IgD-negative memory B cell (primary cell): ENCODE results near the gene HSBP1L1. TPM values are rescaled to one million over a fixed set of nuclear protein-coding genes. Genes with fewer than 3 reads are reported as not detected.
A peak's percentile ranks its signal among the peaks of the same experiment; 100 is the strongest.

Experiments
- H3K27ac Mint-ChIP-seq, 3 donors: one replicate each; pipeline ENCODE4 v1.8.0; 2020 to 2022; ENCODE audit warnings: mild to moderate bottlenecking in 3 of 3, mixed read lengths in 3 of 3, moderate library complexity in 1 of 3
- H3K27me3 Mint-ChIP-seq: one replicate; pipeline ENCODE4 v1.8.0; 2021; ENCODE audit warnings: mixed read lengths
- H3K36me3 Mint-ChIP-seq: one replicate; pipeline ENCODE4 v1.8.0; 2020; ENCODE audit warnings: mild to moderate bottlenecking, mixed read lengths
- H3K4me1 Mint-ChIP-seq, 3 donors: one replicate each; pipeline ENCODE4 v1.8.0; 2020 to 2022; ENCODE audit warnings: mixed read lengths in 3 of 3, mild to moderate bottlenecking in 1 of 3
- H3K4me3 Mint-ChIP-seq, 4 donors: one replicate each; pipeline ENCODE4 v1.8.0; 2020 to 2022; ENCODE audit warnings: mild to moderate bottlenecking in 4 of 4, mixed read lengths in 4 of 4, moderate library complexity in 3 of 4
- H3K9me3 Mint-ChIP-seq, 3 donors: one replicate each; pipeline ENCODE4 v1.8.0; 2020 to 2021; ENCODE audit warnings: mixed read lengths in 3 of 3, mild to moderate bottlenecking in 1 of 3
- polyA plus RNA-seq: library from polyadenylated mRNA; unstranded; fragments of 300-500 nt; fragmentation: Illumina TruSeq; gene quantifications from one replicate; pipeline ENCODE4 v1.2.3, GENCODE V29; 2021

HSBP1L1 gene
- polyA plus RNA-seq, 1 donor from 2014 or later: 10.9 TPM

DNA sequence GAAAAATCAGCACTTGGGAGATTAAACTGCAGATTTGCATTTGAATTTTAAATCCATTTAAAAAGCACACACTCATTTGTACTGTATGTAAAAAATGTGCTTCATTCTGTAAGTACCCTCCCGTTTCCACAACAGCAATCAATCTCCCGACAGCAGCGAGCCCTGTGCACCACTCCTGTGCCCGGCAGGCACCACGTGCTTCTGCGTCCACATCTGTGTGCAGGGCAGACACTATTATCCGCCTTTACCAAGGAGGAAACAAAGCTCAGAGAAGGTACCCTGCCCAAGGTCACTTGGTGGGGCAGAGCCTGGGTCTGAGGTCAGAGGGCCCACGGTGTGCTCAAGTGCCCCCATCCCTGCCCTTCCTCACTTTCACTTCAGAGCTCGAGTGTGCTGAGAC, 7.5 kb downstream of the HSBP1L1 start:
- Mint-ChIP-seq H3K27ac (no peak overlapping the region), H3K27me3 (no peaks in the 10 kb centered on the region), H3K9me3 (no peaks in the 10 kb centered on the region), H3K4me3 (no peak overlapping the region), H3K36me3 (peaks cover 2% of the 10 kb centered on the region), H3K4me1 (peaks cover 4 to 10% (median 8%) of the 10 kb centered on the region in 3 donors)

DNA sequence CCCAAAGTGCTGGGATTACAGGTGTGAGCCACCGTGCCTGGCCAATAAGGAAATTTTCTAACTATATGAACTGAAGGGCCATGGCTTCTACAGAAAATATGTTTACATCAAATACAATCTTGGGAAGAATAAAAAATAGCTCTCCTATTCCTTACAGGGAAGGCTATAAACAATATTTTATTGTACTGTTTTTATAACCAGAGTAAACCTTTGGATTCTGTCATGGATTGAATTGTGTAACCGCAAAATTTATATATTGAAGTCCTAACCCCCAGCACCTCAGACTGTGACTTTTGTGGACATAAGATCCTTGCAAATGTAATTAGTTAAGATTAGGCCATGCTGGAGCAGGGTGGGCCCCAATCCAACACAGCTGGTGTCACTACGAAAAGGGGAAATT, 8.3 kb downstream of the HSBP1L1 start:
- H3K4me3 Mint-ChIP-seq: no peak overlapping the region
- peak overlapping the region in 1 of 3 donors; percentile 41 for H3K27ac Mint-ChIP-seq
- peaks cover 4 to 10% (median 6%) of the 10 kb centered on the region in 3 donors for H3K4me1 Mint-ChIP-seq
- H3K9me3 Mint-ChIP-seq: no peaks in the 10 kb centered on the region
- peaks cover 2% of the 10 kb centered on the region for H3K36me3 Mint-ChIP-seq
- H3K27me3 Mint-ChIP-seq: no peaks in the 10 kb centered on the region

GRCh38 chr18:79973517-79973916, 9.1 kb downstream of the HSBP1L1 start:
- Mint-ChIP-seq H3K27me3 (no peaks in the 10 kb centered on the region), H3K9me3 (no peaks in the 10 kb centered on the region), H3K27ac (no peak overlapping the region), H3K36me3 (peaks cover 2% of the 10 kb centered on the region), H3K4me1 (peaks cover 6 to 15% (median 6%) of the 10 kb centered on the region in 3 donors), H3K4me3 (no peak overlapping the region)

DNA sequence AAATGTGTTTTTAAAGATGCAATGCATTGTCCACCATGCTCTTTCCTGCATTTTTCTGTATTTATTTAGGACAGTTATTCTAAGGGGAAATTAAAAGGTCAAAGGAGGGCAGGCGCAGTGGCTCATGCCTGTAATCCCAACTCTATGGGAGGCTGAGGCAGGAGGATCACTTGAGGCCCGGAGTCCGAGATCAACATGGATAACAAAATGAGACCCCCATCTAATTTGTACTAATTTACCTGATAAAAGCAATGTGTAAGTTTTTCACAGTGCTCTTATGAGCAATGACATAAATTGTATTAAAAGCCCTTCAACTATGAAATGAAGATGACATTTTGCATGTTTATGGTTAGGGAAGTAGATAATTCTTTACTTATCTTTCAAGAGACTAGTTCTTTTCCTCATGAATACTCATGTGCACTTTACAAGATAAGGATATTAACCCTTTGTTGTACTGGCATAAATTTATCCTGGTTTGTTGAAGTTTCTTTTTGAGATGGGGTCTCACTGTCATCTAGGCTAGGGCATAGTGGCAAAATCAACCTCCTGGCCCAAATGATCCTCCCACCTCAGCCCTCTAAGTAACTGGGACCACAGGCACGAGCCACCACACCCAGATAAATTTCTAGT, 9.7 kb downstream of the HSBP1L1 start:
- Mint-ChIP-seq H3K36me3 (peaks cover 2% of the 10 kb centered on the region), H3K27ac (peak overlapping the region in 1 of 3 donors; percentile 2), H3K4me3 (no peak overlapping the region), H3K27me3 (no peaks in the 10 kb centered on the region), H3K4me1 (peaks cover 6 to 15% (median 6%) of the 10 kb centered on the region in 3 donors), H3K9me3 (no peaks in the 10 kb centered on the region)

GRCh38 chr18:79975043-79975442, 10.6 kb downstream of the HSBP1L1 start:
- no peaks in the 10 kb centered on the region for H3K9me3 Mint-ChIP-seq
- no peak overlapping the region for H3K4me3 Mint-ChIP-seq
- peaks cover 2 to 14% (median 7%) of the 10 kb centered on the region in 3 donors for H3K4me1 Mint-ChIP-seq
- H3K27ac Mint-ChIP-seq: no peak overlapping the region
- H3K36me3 Mint-ChIP-seq: peaks cover 2% of the 10 kb centered on the region
- no peaks in the 10 kb centered on the region for H3K27me3 Mint-ChIP-seq

GRCh38 chr18:79975985-79976680, 11.7 kb downstream of the HSBP1L1 start:
- Mint-ChIP-seq H3K9me3 (no peaks in the 10 kb centered on the region), H3K27me3 (no peaks in the 10 kb centered on the region), H3K4me1 (peaks cover 6 to 14% (median 10%) of the 10 kb centered on the region in 3 donors), H3K27ac (no peak overlapping the region), H3K4me3 (no peak overlapping the region), H3K36me3 (peaks cover 2% of the 10 kb centered on the region)

- Mint-ChIP-seq H3K27ac (peak overlapping the region in 1 of 3 donors; percentile 56), H3K4me3 (no peak overlapping the region), H3K36me3 (peaks cover 2% of the 10 kb centered on the region)
Measured at GRCh38 chr18:79979843-79980242, 15.4 kb downstream of the HSBP1L1 start.

GRCh38 chr18:79980585-79980984, 16.1 kb downstream of the HSBP1L1 start:
- Mint-ChIP-seq H3K9me3 (no peaks in the 10 kb centered on the region), H3K36me3 (no peaks in the 10 kb centered on the region), H3K27me3 (no peaks in the 10 kb centered on the region), H3K4me1 (peaks cover 26 to 34% (median 27%) of the 10 kb centered on the region in 3 donors), H3K4me3 (no peak overlapping the region), H3K27ac (no peak overlapping the region)

More at GRCh38 chr18:79979843-79980242, 15.4 kb downstream of the HSBP1L1 start:
- Mint-ChIP-seq H3K4me1 (peaks cover 21 to 30% (median 24%) of the 10 kb centered on the region in 3 donors), H3K9me3 (no peaks in the 10 kb centered on the region), H3K27me3 (no peaks in the 10 kb centered on the region)

DNA sequence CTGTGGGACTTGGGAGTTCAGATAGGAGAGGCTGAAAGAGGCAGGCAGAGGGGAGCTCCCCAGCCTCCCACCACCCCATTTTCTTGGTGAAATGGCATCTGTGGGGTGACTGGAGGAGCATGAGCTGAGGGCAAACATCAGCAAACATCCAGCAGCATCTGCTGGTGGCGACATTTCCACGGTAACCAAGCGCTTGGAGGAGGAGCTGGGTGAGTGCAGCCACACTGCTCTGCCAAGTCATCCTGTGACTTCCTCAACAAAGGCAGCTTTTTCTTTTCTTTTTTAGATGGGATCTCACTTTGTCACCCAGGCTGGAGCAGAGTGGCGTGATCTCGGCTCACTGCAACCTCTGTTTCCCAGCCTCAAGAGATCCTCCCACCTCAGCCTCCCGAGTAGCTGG, 18.3 kb downstream of the HSBP1L1 start:
- Mint-ChIP-seq H3K27me3 (no peaks in the 10 kb centered on the region), H3K4me1 (peaks cover 40 to 50% (median 42%) of the 10 kb centered on the region in 3 donors), H3K4me3 (peak overlapping the region in 1 of 4 donors; percentile 42), H3K9me3 (no peaks in the 10 kb centered on the region), H3K36me3 (no peaks in the 10 kb centered on the region), H3K27ac (peak overlapping the region in 1 of 3 donors; percentile 18)

GRCh38 chr18:79983253-79983652, 18.8 kb downstream of the HSBP1L1 start:
- H3K27ac Mint-ChIP-seq: no peak overlapping the region
- peaks cover 38 to 47% (median 43%) of the 10 kb centered on the region in 3 donors for H3K4me1 Mint-ChIP-seq
- H3K9me3 Mint-ChIP-seq: no peaks in the 10 kb centered on the region
- no peaks in the 10 kb centered on the region for H3K36me3 Mint-ChIP-seq
- no peaks in the 10 kb centered on the region for H3K27me3 Mint-ChIP-seq
- H3K4me3 Mint-ChIP-seq: no peak overlapping the region

GRCh38 chr18:79983793-79984192, 19.4 kb downstream of the HSBP1L1 start:
- peak overlapping the region in 1 of 3 donors; percentile 28 for H3K27ac Mint-ChIP-seq
- no peaks in the 10 kb centered on the region for H3K27me3 Mint-ChIP-seq
- H3K36me3 Mint-ChIP-seq: no peaks in the 10 kb centered on the region

GRCh38 chr18:79985172-79985571, 20.7 kb downstream of the HSBP1L1 start:
- peaks cover 38 to 52% (median 38%) of the 10 kb centered on the region in 3 donors for H3K4me1 Mint-ChIP-seq
- H3K27ac Mint-ChIP-seq: peak overlapping the region in 1 of 3 donors; percentile 38
- no peaks in the 10 kb centered on the region for H3K9me3 Mint-ChIP-seq
- peak overlapping the region in 2 of 4 donors; percentile 13 to 71 for H3K4me3 Mint-ChIP-seq
- H3K36me3 Mint-ChIP-seq: no peaks in the 10 kb centered on the region
- no peaks in the 10 kb centered on the region for H3K27me3 Mint-ChIP-seq

More at GRCh38 chr18:79983793-79984192, 19.4 kb downstream of the HSBP1L1 start:
- Mint-ChIP-seq H3K4me3 (peak overlapping the region in 1 of 4 donors; percentile 58), H3K9me3 (no peaks in the 10 kb centered on the region), H3K4me1 (peaks cover 38 to 49% (median 43%) of the 10 kb centered on the region in 3 donors)

- H3K36me3 Mint-ChIP-seq: no peaks in the 10 kb centered on the region
- peak overlapping the region; percentile 81 to 95 (median 89) for H3K4me3 Mint-ChIP-seq
- H3K9me3 Mint-ChIP-seq: no peaks in the 10 kb centered on the region
- peaks cover 33 to 49% (median 33%) of the 10 kb centered on the region in 3 donors for H3K4me1 Mint-ChIP-seq
- no peaks in the 10 kb centered on the region for H3K27me3 Mint-ChIP-seq
- H3K27ac Mint-ChIP-seq: peak overlapping the region; percentile 86 to 94 (median 94)
Measured at GRCh38 chr18:79986726-79987125, 22.3 kb downstream of the HSBP1L1 start.

GRCh38 chr18:79987566-79987965, 23.1 kb downstream of the HSBP1L1 start:
- H3K4me3 Mint-ChIP-seq: peak overlapping the region; percentile 81 to 95 (median 89)
- no peaks in the 10 kb centered on the region for H3K36me3 Mint-ChIP-seq
- H3K27me3 Mint-ChIP-seq: no peaks in the 10 kb centered on the region
- H3K9me3 Mint-ChIP-seq: no peaks in the 10 kb centered on the region
- peak overlapping the region; percentile 67 to 94 (median 94) for H3K27ac Mint-ChIP-seq
- H3K4me1 Mint-ChIP-seq: peaks cover 26 to 44% (median 28%) of the 10 kb centered on the region in 3 donors

- Mint-ChIP-seq H3K9me3 (no peaks in the 10 kb centered on the region), H3K36me3 (no peaks in the 10 kb centered on the region), H3K4me3 (peak overlapping the region; percentile 81 to 95 (median 89)), H3K27ac (peak overlapping the region; percentile 67 to 94 (median 94)), H3K4me1 (peaks cover 25 to 44% (median 28%) of the 10 kb centered on the region in 3 donors), H3K27me3 (no peaks in the 10 kb centered on the region)
Measured at GRCh38 chr18:79988071-79988450, 23.6 kb downstream of the HSBP1L1 start.
